Fibroblast of mammary gland (primary cell): ENCODE measurements around the gene CDC45.
A peak's percentile ranks its signal among the peaks of the same experiment; 100 is the strongest.

Experiments used
- DNase-seq: peaks from one replicate; pipeline ENCODE4 v3.0.0-alpha.2; 2010; ENCODE audit warnings: low read depth
- H3K4me3 ChIP-seq: 2 replicates; pipeline ENCODE4 v1.5.1; 2011; ENCODE audit warnings: low read depth, mild to moderate bottlenecking, low read length, moderate library complexity; ENCODE audit not compliant: control insufficient read depth
- CTCF ChIP-seq: conservative IDR thresholded peaks from 2 replicates; pipeline ENCODE4 v1.5.1; 2011; ENCODE audit warnings: low read depth, low read length, inconsistent platforms; ENCODE audit not compliant: control insufficient read depth, insufficient read depth

The CDC45 gene

GRCh38 chr22:19494676-19495173 lies 15.0 kb downstream of the CDC45 start:
- no peak for TF ChIP-seq CTCF
- no peak overlapping the region for H3K4me3 ChIP-seq
- DNase-seq, result no peak

GRCh38 chr22:19495562-19496323 lies 16.0 kb downstream of the CDC45 start:
- peak; percentile 45 for DNase-seq
- no peak overlapping the region for H3K4me3 ChIP-seq

GRCh38 chr22:19496324-19496630 lies 16.6 kb downstream of the CDC45 start:
- no peak overlapping the region for H3K4me3 ChIP-seq
- no peak for DNase-seq
- no peak for TF ChIP-seq CTCF

More at GRCh38 chr22:19495562-19496323, 16.0 kb downstream of the CDC45 start:
- TF ChIP-seq CTCF, result peak; percentile 20

- DNase-seq, result peak; percentile 90
- no peak for TF ChIP-seq CTCF
- no peak overlapping the region for H3K4me3 ChIP-seq
These were observed 17.5 kb downstream of the CDC45 start for GRCh38 chr22:19497245-19497644.

GRCh38 chr22:19498154-19498865 lies 18.6 kb downstream of the CDC45 start:
- DNase-seq, result no peak
- TF ChIP-seq CTCF, result no peak
- no peak overlapping the region for H3K4me3 ChIP-seq

- no peak for DNase-seq
- no peak overlapping the region for H3K4me3 ChIP-seq
- TF ChIP-seq CTCF, result no peak
These were observed 19.1 kb downstream of the CDC45 start for GRCh38 chr22:19498866-19499190.
